ENCODE results near the gene EIF2S1.
"Not testable (repeated sequence)": the region's sequence is repeated elsewhere in the genome, so short reads cannot be mapped to it uniquely, and the experiment has no call there.

The EIF2S1 gene

DNA sequence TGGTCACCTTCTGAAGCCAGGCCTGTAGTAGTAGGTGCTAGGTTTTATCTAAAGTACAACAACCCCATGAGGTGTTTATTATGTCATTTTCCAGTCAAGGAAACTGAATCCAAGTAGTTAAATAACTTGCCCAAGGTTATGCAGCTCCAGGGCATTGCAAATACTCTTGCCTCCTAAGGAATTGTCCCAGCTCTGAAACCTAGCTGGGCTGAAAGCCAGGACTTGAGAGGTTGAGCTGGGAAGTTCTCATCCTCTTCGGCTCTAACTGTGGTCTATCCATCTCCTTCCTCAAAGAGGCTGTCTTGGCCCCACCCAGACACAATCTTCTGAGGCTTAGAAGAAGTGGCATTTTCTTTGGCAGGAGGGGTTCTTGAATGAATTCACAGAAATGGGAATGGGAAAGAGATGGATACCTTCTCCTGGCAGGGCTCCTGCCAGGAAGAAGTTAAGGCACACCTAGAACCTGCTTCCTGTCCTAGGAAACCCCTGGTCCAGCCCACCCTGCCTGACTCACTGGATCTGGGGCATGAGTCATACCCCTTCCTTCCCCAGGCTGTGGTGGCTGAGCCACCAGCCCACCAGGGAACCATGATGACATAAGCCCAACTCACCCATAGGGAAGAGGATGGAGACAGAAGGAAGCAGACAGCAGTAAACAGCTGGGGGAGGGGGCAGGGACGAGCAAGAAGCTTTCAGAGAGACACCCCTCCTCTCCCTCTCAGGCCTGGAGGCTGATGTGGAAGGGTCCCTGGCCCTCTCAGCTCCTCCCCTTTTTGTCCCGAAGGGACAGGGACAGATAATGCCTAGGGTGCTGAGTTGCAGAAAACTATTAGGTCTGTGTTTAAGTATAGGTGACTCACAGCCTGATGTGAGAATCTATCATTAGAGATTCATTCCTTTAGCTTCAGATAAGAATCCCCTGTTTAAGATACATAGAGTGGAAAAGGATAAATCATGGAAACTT is 54.0 kb downstream of the EIF2S1 start:
- DNase-seq: no peak

DNA sequence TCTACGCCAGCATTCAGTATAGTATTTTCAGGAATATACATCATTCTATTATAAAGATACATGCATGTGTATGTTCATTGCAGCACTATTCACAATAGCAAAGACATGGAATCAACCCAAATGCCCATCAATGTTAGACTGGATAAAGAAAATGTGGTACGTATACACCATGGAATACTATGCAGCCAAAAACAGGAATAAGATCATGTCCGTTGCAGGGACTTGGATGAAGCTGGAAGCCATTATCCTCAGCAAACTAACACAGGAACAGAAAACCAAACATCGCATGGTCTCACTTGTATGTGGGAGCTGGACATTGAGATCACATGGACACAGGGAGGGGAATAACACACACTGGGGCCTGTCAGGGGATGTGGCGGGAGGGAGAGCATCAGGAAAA is 55.5 kb downstream of the EIF2S1 start:
- not testable (repeated sequence) for DNase-seq

DNA sequence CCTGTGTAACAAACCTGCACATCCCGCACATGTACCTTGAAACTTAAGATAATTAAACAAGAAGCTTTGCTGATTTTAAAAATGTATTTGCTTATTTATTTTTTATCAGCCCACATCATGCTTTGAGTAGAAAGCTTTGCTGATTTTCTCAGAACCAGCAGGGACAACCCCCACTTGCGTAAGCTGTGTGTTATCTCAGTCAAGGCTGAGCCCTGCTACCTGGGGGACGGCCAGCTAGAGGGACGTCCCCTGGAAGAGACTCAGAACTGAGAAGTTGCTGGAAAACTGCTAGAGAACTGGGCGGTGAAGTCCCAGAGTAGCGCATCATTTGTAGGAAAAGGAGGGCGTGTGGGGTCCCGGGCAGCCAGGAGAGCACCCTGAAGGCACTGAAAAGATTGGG is 56.0 kb downstream of the EIF2S1 start:
- no peak for DNase-seq

DNA sequence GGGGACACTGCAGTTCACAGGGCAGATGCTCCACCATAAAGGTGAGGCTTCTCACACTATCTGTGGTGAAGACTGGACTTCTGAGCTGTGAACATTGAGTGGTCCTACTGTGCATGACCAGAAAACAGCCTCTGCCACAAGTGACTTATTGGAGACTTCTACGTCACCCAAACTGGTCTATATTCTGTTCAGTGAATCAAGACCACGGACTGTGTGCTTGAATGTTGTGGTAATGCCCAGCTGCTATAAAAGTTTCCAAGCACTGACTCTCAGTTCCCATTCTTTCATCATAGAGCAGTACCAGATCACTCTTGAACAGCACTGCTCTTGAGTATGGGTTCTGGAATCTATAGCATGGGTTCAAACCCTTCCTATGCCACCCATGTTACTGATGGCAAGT is 56.7 kb downstream of the EIF2S1 start:
- DNase-seq: no peak

DNA sequence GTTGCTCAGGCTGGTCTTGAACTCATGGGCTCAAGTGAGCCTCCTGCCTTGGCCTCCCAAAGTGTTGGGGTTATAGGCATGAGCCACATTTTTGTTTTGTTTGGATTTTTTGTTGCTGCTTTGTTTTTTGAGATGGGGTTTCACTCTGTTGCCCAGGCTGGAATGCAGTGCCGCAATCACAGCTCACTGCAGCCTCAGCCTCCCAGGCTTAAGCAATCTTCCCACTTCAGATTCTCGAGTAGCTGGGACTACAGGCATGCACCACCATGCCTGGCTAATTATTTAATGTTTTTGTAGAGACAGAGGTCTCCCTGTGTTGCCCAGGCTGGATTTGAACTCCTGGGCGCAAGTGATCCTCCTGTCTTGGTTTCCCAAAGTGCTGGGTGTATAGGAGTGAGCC is 57.5 kb downstream of the EIF2S1 start:
- no peak for DNase-seq

DNA sequence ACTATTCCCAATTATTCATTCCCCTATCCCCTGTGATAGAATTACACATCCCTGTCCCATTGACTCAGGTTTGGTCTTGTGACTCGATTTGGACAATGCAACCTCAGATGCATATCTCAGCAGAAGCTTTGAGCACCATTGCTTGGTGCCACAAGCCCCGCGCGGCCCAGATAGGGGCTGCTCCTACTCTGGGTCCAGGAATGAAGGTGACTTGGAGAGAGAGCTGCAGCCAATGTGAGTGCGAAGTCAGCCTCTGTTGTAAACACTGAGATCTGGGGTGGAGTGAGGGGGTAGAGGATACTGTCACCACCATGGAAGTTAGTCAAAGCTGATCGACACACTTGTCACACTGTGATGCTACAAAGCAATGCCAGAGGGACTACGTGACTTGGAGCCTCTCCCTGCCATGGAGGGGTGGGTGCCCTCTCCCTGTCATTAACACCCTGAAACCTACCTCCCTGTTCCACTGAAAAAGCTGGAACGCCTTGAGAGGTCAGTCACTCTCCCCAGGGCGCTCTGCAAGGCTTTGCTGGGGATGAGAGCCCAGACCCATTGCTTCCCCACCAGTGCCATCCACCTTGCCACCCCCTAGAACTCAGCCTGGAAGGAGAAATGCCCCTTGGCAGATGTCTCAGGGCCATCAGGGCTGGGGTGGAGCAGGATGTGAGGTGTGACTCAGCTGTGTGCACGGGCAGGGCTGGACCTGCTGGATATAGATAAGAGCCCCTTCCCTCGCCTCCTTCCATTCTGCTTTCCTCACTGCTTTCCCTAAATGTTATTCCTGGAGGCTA is 58.5 kb downstream of the EIF2S1 start:
- no peak for DNase-seq

DNA sequence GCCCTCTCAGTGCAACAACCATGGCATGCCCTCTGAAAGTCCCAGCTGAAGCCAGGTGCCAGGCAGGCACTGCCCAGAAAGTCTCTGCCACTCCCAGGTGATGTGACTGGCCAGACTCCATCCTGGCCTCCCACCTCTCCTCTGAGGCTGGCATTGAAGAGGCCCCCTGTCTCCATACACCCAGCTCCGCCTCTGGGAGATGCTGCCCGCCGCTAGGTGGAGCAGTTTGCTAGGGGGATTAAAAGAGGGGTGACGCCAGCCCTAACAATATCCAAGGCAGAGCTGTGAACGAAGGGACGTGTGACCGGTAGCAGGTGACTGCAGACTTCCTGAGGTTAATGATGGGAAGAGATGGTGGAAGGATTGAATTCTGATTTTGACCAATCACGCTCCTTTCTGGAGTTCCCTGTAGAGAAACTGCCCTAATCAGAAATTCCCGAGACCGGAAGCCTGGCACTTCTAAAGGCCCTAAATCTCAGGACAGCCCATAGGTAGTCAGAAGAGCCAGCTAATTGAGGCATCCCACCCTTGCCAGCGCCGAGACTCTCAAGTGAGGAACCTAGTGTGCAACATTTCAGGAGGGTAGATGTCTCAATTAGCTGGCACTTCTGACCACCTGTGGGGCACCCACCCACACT is 60.1 kb downstream of the EIF2S1 start:
- no peak for DNase-seq

DNA sequence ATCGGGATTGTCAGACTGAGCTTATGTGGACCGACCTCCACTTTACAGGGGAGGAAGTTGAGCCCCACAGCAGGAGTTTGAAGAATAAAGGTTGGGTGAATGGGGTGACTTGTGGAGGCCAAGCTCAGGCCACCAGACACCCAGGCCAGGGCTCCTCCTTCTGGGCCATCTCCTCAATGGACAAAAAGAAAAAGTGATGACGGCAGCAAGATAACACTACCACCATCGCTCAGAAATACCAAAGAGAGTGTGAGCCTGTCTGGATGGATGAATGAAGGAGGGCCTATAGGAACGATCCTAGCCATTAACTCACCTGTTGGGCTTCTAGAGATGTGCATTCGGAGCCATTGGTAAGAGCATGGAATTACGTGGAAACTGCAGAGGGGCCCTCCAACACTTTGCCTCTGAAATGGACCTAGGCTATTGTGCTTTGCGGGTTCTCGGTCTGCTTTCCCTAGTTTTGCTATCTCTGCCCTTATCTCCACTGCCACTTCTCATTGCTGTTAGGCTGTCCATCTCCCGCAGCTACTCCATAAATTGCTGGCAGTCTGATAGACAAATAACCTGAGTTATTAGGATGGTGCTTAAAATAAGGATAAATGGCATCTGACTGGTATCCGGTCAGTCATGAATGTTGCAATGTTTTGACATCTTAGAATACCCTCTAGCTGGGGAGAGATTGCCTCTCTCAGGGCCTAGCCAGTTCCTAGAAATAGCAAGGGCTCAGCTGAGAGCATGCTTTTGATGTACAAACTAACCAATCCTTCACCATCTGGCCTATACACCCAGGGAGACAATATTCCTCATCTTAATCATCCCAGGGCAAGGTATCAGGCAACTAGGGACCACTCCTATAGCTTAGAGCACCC is 61.5 kb downstream of the EIF2S1 start:
- no peak for DNase-seq

DNA sequence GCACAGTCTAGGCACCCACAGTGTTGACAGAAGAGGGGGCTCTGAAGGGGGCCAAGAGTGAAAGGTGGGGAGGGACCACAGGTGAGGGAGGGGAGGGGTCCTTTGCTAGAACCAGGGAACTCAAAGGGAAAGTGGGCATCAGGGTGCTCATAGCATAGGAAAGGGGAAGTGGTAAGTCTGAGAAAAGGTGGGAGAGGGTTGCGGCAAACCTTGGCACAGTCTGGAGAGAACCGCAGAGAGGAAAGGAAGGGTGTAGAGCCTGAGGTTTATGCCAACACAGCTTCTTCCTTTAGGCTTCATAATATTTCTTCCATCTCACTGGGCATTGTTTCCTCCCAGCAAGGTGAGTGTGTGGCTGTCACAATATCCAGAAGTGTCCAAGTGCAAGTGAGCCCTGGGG is 63.3 kb downstream of the EIF2S1 start:
- DNase-seq: no peak

DNA sequence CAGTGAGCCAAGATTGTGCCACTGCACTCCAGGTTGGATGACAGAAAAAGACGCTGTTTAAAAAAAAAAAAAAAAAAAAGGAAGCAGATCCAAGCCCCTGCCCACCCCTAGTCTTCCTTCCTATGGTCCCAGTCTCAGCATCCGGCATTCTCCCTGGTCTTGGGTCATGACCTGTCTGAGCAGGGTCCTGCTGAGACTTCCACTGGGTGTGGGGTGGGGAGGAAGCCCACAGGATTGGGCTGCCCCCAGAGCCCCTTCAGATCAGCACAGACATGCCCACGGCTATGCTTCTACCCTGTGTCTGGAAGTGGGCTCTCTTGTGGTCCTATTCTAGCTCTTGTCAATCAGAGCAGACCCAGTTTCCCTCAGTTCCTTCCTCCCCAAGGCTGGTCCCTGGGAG is 64.4 kb downstream of the EIF2S1 start:
- no peak for DNase-seq

DNA sequence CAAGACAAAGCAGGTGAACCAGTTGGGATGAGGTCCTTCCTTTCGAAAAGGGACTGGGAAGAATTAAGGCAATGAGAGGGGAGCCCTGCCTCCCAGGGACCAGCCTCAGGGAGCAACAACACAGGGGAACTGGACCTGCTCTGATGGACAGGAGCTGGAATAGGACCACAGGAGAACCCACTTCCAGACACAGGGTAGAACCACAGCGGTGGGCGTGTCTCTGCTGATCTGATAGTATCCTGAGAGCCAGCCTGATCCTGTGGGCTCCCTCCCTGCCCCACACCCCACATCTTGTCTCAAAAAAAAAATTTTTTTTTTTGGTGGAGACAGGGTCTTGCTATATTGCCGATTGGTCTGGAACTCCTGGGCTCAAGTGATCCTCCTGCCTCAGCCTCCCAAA is 65.5 kb downstream of the EIF2S1 start:
- DNase-seq: no peak

DNA sequence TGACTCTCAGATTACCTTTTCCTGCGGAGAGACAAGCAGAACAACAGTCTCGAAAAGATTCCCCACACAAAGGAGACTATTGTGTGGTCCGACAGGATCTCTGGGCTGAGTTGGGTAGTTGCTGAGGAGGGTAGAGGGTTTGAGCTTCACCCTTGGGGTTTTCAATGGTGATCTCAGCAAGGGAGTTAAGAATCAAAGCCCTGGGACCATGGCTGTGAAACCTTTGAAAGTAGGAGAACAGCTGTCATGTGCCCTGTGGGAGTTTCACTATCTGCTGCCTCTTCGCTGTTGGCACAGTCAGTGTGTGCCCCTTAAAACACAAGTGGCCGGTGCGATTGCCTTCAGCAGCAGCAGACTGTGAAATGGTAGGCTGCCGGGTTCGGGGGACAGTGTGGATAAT is 66.0 kb downstream of the EIF2S1 start:
- DNase-seq: no peak

DNA sequence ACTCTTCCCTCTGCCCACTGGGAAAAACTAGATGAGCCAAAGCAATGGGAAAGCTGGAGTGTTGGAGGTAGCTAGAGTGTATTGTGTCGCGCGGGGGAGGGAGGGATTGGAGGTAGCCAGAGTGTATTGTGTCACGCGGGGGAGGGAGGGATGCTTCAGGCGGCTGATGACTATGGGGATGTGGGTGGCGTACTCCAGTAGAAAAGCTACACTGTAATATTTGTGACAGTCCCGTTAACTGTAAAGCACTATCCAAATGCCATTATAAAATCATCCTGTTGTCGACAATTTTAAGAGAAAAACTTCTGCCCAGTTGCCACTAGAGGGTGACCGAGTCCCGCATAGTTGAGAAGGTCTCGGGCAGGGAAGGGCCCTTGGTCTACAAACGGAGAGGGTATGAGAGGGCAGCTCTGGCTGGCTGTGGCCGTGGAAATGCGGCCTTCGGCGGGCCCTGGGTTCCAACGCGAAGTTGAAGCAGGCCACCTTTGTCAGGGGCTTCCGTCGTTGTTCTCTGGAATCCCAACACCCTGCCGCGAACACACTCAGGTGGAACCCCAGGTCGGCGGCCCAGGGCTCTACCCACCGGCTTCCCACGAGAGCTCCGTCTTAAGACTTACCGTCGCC is 67.0 kb downstream of the EIF2S1 start:
- DNase-seq: peak; percentile 58

DNA sequence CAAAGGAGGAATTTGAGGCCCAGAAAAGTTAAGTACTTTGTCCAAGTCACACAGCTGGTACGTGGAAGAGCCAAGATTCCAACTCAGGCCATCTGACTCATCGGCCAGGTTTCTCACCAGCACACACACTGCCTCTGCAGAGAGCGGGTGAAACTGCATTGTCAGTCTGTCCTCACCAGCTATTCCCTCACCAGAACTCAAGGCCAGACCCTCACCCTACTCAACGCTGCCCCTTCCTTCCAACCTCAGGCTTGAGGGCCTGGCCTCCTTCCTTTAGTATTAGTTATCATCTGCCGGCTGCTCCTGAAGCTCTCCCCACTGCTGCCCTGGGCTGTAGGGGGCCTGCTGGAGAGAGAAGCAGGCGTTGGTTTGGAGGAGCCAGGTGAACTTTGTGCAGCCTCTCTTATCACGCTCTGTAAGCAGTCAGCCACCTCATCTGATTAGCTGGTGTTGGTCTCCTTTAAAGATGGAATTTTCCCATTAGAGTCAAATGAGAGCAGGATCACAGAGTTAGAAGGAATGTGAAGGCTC is 68.4 kb downstream of the EIF2S1 start:
- DNase-seq: no peak

DNA sequence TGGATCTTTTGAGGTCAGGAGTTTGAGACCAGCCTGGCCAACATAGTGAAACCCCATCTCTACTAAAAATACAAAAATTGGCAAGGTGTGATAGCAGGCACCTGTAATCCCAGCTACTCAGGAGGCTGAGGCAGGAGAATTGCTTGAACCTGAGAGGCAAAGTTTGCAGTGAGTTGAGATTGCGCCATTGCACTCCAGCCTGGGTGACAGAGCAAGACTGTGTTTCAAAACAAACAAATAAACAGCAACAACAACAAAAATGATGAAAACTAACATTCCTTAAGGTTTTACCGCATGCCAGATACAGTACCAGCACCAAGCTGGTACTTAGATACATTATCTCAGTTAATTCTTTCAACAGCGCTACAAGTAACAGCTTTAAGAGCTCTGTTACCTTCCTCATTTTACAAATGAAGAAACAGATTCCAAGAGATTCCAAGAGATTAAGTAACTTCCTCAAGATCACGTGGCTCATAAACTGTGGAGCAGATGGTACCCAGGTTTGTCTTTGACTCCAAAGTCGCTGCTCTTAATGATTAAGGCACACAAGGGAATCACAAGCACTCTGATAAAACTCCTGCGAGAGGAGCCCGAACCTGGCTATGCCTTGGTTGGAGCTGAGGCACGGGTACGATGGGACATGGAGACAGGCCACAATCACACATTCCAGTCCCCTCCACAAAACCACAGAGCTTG is 69.5 kb downstream of the EIF2S1 start:
- DNase-seq: no peak

DNA sequence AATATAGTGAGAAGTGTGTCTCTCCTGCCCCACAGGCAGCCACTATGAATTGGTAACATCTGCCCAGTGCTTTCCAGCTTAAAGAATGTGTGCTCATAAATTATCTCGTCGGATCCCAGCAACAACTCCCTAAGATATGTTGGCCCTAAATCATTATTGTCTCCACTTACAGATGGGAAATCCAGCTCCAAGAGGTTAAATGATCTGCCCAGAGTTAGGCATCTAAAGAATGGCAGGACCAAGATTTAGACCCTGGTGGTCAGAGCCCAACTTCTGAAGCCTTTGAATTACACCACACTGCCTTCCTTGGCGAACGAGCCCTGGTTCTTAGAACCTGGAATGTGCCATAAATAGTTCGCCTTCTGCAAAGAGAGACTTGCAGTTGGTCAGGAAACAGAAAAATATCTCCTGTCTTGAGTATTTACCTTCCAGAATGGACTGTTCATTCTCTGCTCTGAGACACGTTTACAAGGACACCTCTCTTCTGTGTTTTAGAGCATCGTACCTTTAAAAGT is 72.0 kb downstream of the EIF2S1 start:
- DNase-seq: no peak

DNA sequence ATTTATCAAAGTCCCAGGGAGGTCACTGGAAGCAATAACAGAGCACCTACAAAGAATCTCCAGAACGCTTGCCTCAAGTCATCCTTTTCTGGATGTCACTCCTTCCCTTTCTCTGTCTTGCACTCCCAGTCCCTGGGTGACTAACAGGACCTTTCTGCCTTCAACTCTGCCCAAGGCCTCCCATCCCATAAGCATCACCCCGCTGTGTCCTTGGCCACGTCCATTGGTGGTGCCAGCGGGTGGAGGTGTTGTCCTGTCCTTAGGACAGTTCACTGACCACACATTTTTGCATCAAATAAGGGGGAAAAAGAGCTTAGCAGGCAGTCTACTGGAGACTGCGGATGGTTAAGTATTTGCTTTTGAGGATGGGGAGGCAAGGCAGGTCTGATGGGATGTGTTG is 75.5 kb downstream of the EIF2S1 start:
- no peak for DNase-seq

Data from NCI-H510A (cell line).